Adrenal gland (tissue), 5 donors: ENCODE measurements around the gene LSM2.
A peak's percentile ranks its signal among the peaks of the same experiment; 100 is the strongest.

Source experiments
- POLR2A ChIP-seq, 2 donors: fragments of 450-650 bp; IDR thresholded peaks; one replicate each; pipeline ENCODE4 v1.6.1; 2017; ENCODE audit warnings: antibody characterized with exemption in 2 of 2, mild to moderate bottlenecking in 2 of 2, moderate library complexity in 1 of 2
- TF ChIP-seq, protein P1 (sequence below), 6 experiments: fragments of 450-650 bp in 4 of 6; fragments of 200-600 bp in 2 of 6; sonication (generic) in 1 of 6; IDR thresholded peaks; 1 replicate in 5 of 6; 2 replicates in 1 of 6; pipeline versions ENCODE4 v1.5.1 to v1.8.0; 2016 to 2021; ENCODE audit warnings: antibody characterized with exemption in 6 of 6, mild to moderate bottlenecking in 2 of 6, moderate library complexity in 1 of 6
- donor health status: DM: no; HTN: no; CAD: no.

DNA sequence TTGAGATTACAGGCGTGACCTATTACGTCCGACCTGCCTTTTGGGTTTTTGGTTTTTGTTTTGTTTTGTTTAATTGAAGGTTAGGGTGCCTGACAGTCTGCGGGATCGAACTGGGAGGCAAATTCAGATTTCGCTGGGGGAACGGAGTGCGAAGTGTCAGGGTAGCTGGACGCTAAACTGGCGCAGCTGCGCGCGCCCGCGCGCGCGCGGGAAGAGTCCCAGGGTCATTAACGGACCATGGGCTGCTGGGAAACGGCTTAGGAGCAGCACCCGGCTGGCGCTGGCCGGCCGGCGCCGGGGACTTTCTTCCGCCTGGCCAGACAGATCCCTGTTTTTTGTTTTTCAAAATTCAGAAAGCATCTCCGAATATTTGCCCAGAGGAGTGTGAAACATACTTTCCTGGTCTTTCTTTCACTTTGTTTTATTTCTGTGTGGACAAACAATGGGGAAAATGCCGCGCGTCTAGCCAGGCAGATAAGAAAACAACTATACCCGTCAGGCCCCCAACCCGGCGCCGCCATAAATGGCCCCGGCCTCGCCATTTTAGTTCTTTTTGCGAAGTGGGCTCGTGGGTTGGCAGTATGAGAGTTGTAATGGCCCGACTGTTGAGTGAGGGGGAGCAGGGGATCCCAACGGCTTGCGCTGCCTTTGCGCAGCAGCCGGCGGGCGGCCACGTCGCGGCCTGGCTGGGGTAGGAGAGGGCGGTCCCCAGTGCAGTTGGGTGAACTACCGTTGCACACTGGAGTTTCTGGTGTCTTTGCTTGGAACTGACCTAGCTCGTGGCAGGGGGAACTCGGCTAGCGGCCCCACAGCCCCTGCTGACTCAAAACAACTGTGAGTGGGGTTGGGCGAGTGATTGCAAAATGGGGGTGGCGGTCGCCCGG lies 27.8 kb upstream of the LSM2 start:
- peak; percentile 19 to 75 for TF ChIP-seq POLR2A (IDR thresholded peaks at IDR 0.05)
- TF ChIP-seq, protein P1, sequence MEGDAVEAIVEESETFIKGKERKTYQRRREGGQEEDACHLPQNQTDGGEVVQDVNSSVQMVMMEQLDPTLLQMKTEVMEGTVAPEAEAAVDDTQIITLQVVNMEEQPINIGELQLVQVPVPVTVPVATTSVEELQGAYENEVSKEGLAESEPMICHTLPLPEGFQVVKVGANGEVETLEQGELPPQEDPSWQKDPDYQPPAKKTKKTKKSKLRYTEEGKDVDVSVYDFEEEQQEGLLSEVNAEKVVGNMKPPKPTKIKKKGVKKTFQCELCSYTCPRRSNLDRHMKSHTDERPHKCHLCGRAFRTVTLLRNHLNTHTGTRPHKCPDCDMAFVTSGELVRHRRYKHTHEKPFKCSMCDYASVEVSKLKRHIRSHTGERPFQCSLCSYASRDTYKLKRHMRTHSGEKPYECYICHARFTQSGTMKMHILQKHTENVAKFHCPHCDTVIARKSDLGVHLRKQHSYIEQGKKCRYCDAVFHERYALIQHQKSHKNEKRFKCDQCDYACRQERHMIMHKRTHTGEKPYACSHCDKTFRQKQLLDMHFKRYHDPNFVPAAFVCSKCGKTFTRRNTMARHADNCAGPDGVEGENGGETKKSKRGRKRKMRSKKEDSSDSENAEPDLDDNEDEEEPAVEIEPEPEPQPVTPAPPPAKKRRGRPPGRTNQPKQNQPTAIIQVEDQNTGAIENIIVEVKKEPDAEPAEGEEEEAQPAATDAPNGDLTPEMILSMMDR (IDR thresholded peaks at IDR 0.05): no peak
